ENCODE data around the gene HJV. TPM values are rescaled to one million over a fixed set of nuclear protein-coding genes. Genes with fewer than 3 reads are reported as not detected.
"Not testable (repeated sequence)": the region's sequence is repeated elsewhere in the genome, so short reads cannot be mapped to it uniquely, and the experiment has no call there.

HJV gene
- not detected in 2 replicates for total RNA-seq

GRCh38 chr1:146021622-146022402, at the start of gene HJV:
Gene HJV, minus strand, starts transcription at chr1:146021735. Its CDS starts 1,504 bp downstream, at chr1:146020231.
- no peak for DNase-seq (ENCODE audit: extremely low read depth, low read depth, low spot score)

GRCh38 chr1:146059148-146059547, 37.6 kb upstream of the HJV start:
- not testable (repeated sequence) for DNase-seq (ENCODE audit: extremely low read depth, low read depth, low spot score)

- peak; percentile 78 for DNase-seq (ENCODE audit: extremely low read depth, low read depth, low spot score)
These were observed 30.5 kb upstream of the HJV start for GRCh38 chr1:146051852-146052676.

- DNase-seq (ENCODE audit: extremely low read depth, low read depth, low spot score): no peak
These were observed 29.9 kb upstream of the HJV start for GRCh38 chr1:146051452-146051851.

GRCh38 chr1:146050652-146050963, 29.1 kb upstream of the HJV start:
- DNase-seq (ENCODE audit: extremely low read depth, low read depth, low spot score): not testable (repeated sequence)

- DNase-seq (ENCODE audit: extremely low read depth, low read depth, low spot score): not testable (repeated sequence)
These were observed 28.5 kb upstream of the HJV start for GRCh38 chr1:146049866-146050651.

- DNase-seq (ENCODE audit: extremely low read depth, low read depth, low spot score): no peak
These were observed 27.9 kb upstream of the HJV start for GRCh38 chr1:146049436-146049835.

- DNase-seq (ENCODE audit: extremely low read depth, low read depth, low spot score): not testable (repeated sequence)
These were observed 27.1 kb upstream of the HJV start for GRCh38 chr1:146048514-146049115.

GRCh38 chr1:146046664-146047063, 25.1 kb upstream of the HJV start:
- no peak for DNase-seq (ENCODE audit: extremely low read depth, low read depth, low spot score)

GRCh38 chr1:146039844-146040194, 18.3 kb upstream of the HJV start:
- no peak for DNase-seq (ENCODE audit: extremely low read depth, low read depth, low spot score)

- peak; percentile 87 for DNase-seq (ENCODE audit: extremely low read depth, low read depth, low spot score)
These were observed 15.6 kb upstream of the HJV start for GRCh38 chr1:146036965-146037646.

- no peak for DNase-seq (ENCODE audit: extremely low read depth, low read depth, low spot score)
These were observed 14.9 kb upstream of the HJV start for GRCh38 chr1:146036241-146036964.

GRCh38 chr1:146035048-146035423, 13.5 kb upstream of the HJV start:
- no peak for DNase-seq (ENCODE audit: extremely low read depth, low read depth, low spot score)

- peak; percentile 20 for DNase-seq (ENCODE audit: extremely low read depth, low read depth, low spot score)
These were observed 11.2 kb upstream of the HJV start for GRCh38 chr1:146032631-146033219.

GRCh38 chr1:146031476-146031875, 9.9 kb upstream of the HJV start:
- no peak for DNase-seq (ENCODE audit: extremely low read depth, low read depth, low spot score)

GRCh38 chr1:146029117-146029516, 7.6 kb upstream of the HJV start:
- DNase-seq (ENCODE audit: extremely low read depth, low read depth, low spot score): no peak

GRCh38 chr1:146026650-146027049, 5.1 kb upstream of the HJV start:
- DNase-seq (ENCODE audit: extremely low read depth, low read depth, low spot score): not testable (repeated sequence)

GRCh38 chr1:146025787-146026495, 4.4 kb upstream of the HJV start:
- DNase-seq (ENCODE audit: extremely low read depth, low read depth, low spot score): not testable (repeated sequence)

Measured in glomerular endothelial cell (primary cell).